NCI-H526 (cell line): Measurements from ENCODE around the gene FAM78B.

Experiments
- DNase-seq, 2 experiments: peaks; one replicate each; lab custom pipeline; 2025; lab: John Stamatoyannopoulos, UW

FAM78B gene

DNA sequence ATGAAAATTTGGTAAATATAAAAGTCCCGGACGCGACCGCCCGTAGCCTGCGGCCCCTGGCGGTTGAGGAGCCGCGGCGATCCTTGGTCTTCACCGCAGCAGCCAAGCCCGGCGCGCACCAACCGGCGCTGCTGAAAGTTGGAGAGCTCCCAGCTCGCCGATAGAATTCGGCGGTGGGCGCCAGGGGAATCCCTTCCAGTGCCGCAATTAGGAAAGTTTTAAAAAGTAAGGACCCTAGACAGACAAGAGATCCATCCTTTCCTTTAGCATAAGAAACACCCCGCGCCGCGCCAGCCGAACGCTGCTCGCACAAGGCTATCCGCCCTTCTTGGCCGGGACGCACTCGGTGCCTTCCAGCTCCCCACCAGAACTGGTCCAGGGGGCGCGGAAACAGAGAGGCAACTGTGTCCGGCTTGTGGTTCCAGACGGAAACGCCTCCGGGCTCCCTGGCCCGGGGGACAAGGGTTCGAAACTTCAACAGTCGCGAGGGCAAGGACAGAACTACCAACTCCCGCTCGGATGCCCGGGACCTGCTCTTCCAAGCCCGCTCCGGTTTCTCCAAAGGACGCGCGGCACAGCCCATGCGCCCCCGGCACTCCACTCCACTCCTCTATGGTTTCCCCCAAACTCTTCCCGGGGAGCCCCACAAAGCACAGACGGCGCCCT is 1.7 kb downstream of the FAM78B start:
- peak; percentile 89 to 98 for DNase-seq

DNA sequence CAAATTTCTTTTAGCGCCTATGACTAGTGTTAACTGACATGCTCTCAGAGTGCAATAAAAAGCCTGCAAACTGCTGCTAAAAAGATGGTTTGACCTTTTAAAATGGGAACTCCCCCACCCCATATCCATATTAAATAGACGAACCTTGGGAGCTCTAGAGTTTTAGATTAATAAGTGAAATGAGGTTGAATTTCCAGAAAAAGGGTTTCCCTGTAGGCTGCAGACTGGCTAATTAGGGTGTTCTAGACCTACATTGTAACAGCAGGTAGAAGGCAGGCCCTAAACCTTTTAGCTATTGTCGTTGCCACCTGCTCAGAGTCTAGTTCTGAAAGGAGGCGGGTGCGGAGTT is 2.2 kb downstream of the FAM78B start:
- DNase-seq: no peak

DNA sequence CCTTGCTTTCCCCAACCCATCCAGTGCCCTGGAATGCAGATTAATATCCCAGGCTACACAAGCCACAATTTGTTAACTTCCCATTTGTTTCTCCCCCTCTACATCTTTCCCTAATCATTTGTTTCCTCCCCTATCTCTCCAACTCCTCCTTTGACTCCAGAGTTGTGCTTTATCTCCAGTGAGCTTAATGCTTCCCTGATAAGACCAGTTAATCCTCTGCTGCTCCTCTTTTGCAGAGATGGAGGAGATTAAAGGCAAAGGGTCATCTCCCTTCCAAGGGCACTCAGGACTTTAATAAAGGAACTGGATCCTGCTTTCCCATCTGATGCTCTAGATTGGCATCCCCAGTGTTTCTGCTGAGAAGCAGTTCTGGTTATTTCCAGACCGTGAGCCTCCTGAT is 7.1 kb downstream of the FAM78B start:
- DNase-seq: no peak

DNA sequence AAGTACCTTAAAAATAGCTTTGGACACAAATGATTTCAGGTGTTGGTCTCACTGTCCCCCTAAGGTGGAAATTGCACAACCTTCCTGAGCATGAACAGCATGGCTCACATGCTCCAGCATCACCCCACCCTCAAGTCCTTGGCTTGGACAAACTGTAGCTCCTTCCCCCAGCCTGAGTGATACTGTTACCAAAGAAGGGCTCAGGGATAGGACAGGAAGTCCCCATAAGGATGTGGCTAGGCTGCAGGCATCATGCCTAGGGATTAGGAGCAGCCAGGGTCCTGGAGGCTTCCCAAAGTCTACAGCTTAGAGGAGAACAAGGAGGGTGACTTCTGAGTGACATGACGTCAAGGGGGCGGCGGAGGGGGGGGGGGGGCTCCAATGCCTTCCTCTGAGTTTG is 10.1 kb downstream of the FAM78B start:
- no peak for DNase-seq

DNA sequence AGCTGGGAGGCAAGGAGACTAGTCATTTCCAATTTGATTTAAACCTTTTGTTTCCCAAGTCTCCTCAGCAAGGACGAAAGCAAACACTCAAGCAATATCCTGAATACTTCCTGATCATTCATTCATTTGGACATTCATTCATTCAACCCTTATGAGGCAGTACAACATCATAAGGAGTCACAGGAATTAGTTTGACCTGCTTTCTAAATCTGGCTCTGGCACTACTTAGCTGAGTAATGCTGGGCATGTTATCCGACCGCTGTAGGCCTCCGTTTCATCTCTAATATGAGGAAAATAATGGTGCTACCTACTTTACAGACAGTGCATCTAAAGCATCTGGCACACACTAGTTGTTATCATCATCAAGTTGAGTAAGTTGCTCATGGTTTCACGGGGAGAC is 11.7 kb downstream of the FAM78B start:
- DNase-seq: no peak

DNA sequence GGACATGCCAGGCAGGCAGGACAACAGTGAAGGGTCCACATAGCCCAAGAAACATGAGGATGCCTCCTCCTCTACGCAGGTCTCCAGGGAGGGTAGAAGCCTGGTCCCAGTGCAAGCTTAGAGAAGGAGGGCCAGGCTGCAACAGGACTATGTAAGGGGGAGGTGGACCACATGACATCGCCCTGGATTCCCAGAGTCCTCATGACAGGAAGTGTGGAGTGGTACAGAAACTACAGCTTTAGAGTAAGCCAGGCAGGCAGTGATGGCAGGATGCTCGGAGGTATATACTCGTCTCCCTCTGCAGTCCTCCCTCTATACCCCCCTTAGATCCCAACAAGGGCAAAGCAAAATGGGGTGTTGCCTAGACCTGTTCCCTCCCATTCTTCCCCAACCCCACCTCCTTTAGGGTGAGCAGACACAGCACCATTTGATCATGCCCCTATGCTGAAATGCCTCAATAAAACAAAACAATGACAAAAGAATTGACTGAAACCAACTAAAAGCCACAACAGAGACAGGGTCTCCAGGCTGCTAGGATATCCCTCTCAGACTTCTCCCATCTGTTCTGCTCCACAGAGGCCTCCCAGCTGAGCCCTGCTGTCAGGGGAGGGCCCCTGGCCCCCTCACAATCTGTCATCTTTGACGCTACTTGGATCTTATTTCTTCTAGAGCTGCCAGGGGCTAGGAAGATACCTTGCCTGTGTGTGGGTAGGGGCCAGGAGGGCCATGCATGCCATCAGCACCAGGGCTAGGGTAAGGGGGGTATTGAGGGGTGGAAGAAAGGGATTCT is 13.1 kb downstream of the FAM78B start:
- no peak for DNase-seq

DNA sequence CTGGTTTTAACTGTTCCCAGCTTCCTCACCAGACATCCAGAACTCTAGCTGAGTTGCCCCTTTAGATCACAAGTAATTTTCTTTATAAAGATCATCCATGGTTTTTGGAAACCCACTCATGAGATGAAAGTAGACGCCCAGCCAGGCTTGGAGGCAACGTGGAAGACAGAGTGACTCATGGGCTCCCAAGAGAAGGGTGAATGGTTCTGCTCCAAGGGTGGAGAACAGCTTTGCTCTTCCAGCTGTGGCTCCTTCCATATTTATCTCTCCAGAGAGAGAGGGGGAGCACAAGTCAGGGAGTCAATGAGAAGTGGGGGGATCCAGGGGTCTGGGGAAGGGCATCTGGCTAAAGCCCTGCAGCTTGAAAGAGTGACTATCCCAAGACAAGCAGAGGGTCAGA is 13.8 kb downstream of the FAM78B start:
- no peak for DNase-seq

DNA sequence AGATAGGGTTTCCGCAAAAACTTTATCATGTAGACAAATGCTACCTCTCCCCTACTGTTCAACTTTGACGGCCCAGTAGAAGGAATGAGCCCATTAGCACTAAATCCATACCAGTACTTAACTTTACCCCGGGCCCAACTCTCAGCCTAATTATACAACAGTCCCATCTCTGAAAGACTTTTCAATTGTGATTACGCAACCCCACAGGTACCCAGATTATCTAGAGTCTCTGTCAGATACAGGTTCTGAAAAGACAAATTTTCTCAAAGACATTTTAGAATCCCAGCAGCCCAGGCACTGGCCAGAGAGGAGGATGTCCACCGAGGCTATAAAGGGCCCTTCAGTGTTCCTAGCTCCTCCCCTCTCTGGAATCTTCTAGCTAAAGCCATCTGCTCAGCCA is 15.0 kb downstream of the FAM78B start:
- DNase-seq: no peak

DNA sequence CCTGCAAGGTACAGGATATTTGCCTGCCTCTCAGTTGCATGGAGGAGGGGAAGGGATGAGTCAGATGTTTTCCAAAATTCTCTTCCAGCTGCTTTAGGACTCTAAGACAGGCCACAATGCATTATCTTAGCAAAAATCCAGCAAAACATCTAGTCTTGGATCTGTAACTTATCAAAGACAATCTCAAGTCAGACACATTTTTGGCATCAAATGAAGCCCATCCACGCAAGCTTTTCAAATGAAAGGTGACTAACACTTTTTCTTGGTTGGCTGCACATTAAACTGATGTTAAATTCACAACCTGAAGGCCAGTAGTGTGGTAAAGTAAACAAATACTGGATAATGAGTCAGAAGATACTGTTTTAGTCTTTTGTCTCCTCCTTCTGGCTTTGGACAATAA is 21.3 kb downstream of the FAM78B start:
- DNase-seq: no peak

DNA sequence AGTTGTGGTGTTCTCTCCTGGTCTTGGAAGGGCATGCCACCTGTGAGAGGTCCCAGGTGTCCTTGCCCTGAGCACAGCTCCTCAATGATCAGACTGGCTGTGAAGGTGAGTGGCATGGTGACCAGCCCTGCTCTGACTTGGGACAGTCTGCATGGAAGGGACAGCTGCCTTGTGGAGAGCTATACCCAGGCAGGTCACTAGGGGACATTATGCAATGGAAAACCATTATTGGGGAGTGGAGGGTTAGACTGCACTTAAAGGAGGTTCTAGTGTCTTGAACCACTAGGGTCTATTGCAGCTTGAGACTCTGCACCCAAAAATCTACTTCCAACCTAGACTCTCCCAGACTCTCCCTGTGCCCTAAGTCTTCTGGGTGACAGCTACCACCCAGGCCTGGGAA is 24.8 kb downstream of the FAM78B start:
- no peak for DNase-seq

DNA sequence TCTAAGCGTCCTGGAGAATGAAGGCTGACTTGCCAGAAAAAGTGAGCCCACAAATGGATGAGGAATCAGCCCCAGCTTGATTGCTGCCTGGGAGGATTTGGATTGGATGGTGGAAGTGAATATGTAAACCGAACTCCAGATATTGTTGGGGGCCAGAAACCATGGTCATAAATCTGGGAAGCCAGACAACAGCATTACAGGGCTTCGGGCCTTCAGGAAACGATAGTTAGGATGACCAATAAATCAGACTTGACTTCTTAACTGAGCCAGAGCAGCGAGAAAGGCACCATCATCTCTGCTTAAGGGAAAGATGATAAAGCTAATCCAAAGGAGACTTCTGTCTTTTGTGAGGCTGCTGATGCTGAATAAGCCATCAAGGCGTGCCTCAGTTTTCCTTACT is 26.6 kb downstream of the FAM78B start:
- no peak for DNase-seq

DNA sequence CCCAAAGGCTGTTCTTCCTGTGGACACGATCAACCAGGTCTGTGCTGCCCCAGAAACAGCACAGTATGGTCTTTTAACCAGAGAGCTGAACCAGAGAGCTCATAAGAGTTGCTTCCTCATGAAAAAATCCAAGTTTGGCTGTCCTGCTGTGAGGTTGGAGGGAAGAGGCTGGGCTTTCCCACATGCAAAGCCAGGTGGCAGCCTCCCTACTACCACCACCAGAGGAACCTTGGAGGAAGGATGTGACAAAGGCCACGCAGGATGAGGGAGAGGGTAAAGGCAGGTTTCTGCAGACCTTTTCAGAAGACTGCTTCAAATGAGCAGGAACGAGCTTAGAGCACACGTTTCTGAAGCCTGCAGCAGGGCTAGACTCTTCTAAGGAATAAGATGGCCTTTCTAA is 27.1 kb downstream of the FAM78B start:
- DNase-seq: peak in 1 of 2 experiments; percentile 33

DNA sequence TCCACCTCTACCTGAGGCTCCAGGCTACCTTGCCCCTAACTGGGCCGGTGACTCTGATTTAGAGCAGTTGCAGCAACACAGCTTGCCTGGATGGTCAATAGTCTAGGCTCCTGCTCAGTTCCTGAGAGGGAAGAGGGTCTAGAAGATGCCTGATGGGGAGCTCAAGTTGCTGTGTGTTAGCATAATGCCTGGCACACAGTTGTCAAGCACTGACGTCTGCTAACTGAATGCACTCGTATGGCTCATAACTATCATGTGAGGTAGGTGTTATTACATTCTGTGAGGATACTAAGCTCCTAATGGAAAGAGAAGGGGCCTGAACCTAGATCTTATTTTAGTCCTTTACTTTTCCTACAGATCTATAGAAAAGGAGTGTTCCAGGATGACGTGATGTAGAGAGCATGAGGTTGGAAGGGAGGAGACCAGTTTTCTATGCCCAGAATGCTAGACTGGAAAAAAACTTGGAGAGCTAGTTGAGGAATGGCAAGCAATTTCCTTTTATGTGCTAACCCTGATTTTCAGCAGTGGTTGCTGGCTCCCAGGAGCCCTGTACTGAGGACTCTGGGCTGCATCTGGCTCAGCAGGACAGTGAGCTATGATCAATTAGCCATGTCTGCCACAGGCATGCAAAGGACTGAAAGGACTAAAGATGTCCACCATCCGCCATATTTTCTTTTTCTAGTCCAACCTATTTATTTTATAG is 30.0 kb downstream of the FAM78B start:
- no peak for DNase-seq

DNA sequence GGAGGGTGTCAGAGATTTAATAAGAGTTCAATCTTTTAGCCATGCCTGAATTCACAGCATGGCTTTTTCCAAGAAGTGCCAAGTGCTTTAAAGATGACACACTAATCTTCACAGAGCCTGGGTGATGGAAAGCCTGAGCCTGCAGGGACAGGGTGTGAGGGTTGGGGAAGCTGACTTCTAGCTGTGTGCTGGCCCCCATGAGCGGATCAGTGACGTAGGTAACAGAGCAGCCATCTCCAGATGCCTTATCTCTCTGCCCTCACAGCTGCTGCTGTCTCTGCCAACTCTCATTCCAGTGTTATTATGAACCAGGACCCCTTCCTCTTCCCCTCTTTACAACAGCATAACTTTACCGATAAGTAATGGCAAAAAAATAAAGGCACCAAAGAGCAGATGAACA is 30.6 kb downstream of the FAM78B start:
- DNase-seq: no peak

DNA sequence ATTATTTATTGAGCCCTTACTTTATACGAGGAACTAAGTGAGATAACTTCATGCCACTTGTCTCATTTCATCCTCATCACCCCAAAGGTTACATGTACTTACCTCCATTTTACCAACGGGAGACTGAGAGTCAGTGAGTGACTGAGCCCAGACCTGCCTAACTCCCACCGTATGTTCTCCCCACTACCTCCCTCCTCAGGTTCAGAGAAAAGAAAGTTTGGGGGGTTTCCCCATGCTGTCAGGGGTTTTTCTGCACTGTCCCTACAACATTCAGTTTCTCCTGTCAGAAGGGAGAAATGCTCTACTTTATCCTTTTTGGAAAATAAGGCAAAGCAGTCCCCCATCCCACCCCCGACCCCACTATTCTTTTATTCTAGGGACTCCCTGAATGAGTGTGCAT is 32.9 kb downstream of the FAM78B start:
- no peak for DNase-seq

DNA sequence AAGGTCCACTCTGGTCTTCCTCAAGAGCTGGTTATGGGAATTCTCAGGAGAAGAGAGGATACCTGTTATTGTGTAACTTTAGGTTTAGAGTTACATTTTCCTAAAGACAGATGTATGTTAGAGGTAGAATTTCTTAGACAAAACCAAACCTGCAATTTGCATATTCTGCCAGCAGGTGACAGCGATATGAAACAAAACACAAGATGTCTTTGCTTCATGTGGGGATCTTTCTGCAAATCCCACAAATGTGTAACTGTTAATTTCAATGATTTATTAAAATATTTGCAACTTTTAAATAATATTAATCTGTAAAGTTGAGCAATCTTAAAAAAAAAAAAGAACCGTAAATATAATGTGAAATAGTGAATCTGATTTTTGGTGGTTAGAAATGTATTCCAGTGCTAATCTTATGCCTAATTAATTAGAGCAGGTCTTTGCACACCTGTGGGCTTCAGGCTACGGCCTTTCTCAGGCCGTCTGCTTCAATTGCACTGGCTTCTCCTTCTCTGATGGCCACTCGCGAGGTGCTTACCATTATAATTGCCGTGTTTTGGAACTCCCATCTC is 33.4 kb downstream of the FAM78B start:
- peak; percentile 96 to 97 for DNase-seq

DNA sequence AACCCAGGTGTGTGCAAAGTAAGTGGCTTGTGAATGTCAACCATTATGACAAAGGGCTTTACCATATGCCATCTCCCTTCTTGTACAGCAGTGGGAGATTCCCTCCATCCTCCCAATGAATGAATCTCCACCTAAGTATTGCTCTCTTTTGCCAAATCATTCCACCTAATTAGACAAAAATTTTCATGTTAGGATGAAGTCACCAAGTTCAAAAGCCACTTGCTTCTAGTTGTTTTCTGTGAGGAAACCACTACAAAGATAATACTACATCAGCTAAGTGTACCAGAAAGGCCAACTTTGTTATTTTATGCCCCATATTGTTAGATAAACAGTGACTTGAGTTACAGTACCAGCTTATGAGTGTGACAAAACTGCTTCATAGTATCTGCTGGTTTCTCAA is 34.3 kb downstream of the FAM78B start:
- no peak for DNase-seq

DNA sequence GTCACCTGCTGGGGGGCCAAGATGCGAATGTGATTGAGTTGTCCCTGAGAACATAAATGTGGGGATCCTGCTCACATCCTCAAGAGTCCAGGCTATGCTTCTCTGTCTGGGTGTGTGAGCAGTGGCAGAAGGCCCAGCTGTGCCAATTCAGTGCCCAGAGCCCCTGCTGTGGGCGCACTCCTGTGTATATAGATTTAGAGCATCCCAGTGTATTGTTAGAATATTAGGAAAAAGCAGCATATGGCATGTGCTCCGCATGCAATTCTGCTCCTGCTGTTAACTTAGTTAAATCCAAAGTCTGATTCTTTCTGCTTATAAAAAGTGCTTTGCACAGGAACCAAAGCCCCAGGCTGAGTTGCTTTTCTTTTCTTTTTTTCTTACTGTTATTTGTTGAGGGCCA is 37.8 kb downstream of the FAM78B start:
- DNase-seq: no peak

DNA sequence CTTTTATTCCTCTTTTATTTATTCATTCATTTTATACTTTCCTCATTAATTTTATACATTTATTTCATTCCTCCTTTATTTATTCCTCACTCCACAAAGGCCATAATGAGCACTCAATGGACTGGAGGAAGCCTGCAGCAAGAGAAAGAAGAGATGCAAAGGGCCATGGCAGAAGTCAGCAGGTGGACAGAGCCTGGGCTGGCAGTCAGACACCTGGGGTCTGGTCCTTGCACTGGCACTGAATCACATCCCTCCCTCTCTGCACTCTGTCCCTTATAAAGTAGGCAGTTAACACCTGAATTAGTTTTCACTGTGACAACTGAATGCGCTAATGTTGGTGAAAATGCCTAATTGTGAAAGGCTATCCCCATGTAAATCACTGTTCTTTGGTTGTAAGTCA is 38.6 kb downstream of the FAM78B start:
- no peak for DNase-seq

DNA sequence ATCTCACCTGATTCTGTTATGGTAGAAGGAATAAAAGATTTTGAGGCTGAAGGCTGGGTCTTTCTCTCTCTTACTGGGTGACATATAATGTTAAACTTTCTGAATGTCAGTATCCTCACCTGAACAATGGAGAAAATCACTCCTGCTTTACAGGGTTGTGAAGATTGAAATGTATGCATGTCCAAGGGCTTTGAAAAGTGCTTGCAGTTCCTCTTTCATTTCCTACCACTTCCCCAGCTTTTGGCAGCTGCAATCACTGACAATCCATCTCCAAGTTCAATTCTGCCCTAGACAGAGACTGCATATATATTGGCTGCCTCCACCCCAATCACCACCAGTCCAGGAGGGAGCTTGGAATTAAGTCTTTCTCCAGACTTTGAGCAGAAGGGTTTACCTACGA is 39.8 kb downstream of the FAM78B start:
- DNase-seq: no peak

DNA sequence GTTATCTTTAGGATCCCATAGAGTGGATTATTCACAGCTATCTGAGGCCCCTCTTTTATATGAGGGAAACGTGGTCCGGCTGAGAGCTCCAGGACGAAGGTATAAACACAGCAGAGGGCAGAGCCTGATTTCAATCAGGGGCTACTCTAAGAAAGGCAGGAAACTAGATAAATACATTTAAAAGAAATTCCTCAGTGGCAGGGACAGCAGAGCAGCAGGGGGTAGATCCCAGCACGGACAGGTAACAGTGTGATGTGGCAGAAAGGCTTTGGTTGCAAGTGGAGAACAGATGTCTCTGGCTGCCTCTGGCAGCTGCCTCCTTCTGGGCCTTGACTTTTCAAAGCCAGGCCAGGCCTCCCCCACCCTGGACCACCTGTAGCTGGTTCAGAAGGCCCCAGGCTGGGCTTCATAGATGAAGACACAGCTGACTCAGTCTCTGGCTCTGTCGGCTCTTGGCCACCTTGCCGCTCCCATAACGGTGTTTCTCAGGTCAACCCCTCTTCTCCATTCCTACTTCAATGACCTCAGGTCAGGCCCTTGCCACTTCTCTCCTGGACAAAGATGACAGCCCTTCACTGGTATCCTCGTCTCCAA is 43.8 kb downstream of the FAM78B start:
- no peak for DNase-seq

DNA sequence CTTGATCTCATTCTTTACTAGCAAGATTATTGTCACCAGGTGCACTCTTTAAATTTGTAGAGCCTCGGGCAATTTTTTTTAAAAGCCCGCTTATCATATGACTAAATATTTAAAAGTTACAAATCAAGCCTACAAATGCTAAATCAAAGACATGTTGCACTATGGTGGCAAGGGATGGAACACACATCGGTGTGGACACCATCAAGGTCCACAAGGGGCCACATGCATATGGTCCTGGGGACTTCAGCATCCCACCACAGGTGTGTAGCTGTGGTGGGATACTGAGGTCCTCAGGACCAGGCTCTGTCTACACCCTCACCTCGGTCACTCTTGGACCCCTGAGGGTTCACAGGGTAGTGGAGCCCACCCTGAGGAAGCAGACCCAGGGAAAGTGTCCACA is 45.8 kb downstream of the FAM78B start:
- DNase-seq: no peak

DNA sequence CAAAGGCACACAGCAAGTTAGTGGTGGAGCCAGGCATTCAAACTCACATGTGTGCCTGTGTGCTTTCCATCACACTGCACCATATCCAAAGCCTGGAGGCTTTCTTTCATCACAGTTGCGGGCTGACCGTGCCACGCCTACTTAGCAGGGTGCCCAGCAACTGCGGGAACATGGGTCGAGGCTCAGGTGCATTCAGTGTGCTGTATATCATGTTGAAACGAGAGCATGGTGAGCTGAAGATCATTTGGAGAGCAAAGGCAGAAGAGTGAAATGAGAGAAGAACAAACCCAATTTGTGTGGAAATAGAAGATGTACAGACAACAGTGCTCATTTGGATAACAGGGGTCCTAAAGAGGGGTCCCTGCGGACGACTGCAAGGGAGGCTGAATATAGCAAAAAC is 46.5 kb downstream of the FAM78B start:
- DNase-seq: no peak
